GM18909 (cell line): ENCODE data around the gene RGS6.

Experiments
- ATAC-seq: cut with Tn5 transposase; IDR thresholded peaks from one replicate; pipeline ENCODE4 v1.9.1; 2021; ENCODE audit warnings: mild to moderate bottlenecking; ENCODE audit not compliant: unreplicated experiment, poor library complexity

The RGS6 gene

GRCh38 chr14:72128629-72129028 lies 196.4 kb downstream of the RGS6 start:
- ATAC-seq = no peak

DNA sequence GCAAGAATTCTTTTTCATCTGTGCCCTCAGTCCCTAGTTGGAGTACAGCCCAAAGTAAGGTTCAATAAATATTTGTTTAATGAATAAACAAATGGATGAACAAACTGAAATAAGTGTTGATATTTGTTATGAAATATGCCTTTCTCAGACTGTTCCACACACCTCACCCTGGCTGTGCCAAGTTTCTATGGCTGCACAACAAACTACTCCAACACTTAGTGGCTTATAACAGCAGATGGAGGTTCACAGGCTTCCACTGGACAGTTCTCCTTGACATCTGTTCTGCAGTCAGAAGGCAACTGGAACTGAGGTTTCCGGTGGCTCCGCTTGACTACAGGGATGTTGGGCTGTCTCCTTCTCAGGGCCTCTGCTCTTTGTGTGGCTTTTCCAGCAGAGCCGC lies 197.1 kb downstream of the RGS6 start:
- ATAC-seq = no peak

- ATAC-seq = no peak
These were observed 208.9 kb downstream of the RGS6 start for GRCh38 chr14:72141084-72141483.

GRCh38 chr14:72142328-72142727 lies 210.1 kb downstream of the RGS6 start:
- ATAC-seq = no peak

DNA sequence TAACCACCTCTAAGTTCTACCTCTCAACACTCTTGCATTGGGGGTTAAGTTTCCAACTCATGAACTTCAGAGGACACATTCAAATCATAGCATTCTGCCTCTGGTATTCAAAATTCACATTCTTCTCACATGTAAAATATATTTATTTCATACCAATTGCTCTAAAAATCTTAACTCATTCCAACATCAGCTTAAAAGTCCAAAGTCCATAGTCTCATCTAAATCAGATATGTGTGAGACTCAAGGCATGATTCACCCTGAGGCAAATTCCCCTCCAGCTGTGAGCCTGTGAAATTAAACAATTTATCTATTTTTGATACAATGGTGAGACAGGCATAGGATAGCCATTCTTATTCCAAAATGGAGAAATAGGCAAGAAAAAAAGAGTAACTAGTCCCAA lies 214.0 kb downstream of the RGS6 start:
- no peak for ATAC-seq

- no peak for ATAC-seq
These were observed 222.6 kb downstream of the RGS6 start for GRCh38 chr14:72154645-72155378.

- no peak for ATAC-seq
These were observed 223.3 kb downstream of the RGS6 start for GRCh38 chr14:72155379-72155993.

DNA sequence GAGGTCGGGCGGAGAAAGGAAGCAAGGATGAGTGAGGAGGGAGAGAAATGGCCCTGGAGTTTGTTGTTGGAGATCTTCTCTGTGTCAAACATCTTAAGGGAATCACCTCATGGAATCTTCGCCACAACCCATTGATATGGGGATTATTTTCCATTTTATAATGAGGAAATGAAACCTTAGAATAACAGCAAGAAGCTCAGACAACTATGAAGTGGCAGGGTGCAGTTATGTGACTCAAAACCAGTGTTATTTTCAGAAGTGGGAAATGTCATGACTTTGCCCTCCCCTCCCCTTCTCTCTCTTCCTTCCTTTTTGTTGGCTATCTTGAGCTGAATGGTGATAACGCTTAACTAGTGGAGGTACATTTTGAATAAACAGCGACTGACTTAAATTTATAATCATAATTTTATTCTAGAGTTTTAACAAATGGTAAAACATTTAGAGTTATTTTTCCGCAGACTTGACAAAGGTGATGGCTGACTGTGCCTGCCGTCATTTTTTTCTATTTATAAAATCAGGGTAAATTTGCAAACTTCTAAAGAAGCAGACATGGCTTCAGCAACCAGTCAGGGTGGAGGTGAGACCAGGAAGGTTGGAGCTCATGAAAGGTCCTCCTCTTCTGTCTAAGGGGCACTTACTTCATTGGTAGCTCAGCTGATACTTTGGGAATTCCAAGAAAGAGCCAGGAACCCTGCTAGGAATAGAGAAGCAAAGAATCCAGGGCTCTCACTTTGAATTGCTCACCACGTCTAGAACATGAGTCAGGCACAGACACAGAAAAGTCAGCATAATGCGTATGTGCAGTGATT lies 232.4 kb downstream of the RGS6 start:
- no peak for ATAC-seq

- ATAC-seq = no peak
These were observed 233.0 kb downstream of the RGS6 start for GRCh38 chr14:72165229-72165698.

GRCh38 chr14:72169521-72169920 lies 237.3 kb downstream of the RGS6 start:
- no peak for ATAC-seq

GRCh38 chr14:72172049-72172448 lies 239.8 kb downstream of the RGS6 start:
- no peak for ATAC-seq

DNA sequence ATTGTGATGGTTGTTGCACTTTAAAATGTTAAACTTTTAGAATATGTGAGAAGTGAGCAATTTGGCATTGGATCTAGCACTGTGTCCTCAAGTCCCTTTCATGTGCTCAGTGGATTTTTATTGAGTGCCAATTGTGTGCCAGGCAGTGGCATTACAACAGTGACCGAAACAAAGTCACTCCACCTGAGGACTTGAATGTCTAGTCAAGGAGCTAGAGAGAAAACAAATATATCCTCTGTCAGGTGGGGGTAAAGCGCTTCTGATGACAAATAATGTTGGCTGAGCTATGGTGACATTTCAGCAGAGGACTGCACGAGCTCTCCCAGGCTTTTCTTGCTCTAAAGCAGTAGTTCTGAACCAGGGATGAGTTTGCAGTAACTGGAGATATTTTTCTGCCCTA lies 240.4 kb downstream of the RGS6 start:
- no peak for ATAC-seq

GRCh38 chr14:72173038-72173720 lies 240.9 kb downstream of the RGS6 start:
- no peak for ATAC-seq

GRCh38 chr14:72177251-72177650 lies 245.0 kb downstream of the RGS6 start:
- ATAC-seq = no peak

DNA sequence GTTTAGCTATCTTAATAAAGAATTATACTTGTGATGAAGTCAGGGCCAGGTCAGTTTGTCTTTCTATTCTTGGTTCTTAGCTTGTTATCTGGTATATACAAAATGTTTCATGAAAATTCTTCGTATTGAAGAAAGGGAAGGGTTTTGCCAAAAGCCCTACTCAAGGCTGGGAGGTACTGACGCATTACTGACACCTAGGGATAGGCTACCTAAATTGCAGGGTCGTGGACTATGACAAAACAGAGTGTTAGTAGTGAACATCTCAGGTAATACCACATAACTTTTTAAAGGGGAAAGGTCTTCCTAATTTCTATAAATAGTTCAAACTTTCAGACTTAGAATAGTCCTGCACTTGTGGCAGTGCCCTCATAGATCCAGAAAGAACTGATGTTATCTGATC lies 246.3 kb downstream of the RGS6 start:
- no peak for ATAC-seq

- no peak for ATAC-seq
These were observed 250.6 kb downstream of the RGS6 start for GRCh38 chr14:72182708-72183432.

DNA sequence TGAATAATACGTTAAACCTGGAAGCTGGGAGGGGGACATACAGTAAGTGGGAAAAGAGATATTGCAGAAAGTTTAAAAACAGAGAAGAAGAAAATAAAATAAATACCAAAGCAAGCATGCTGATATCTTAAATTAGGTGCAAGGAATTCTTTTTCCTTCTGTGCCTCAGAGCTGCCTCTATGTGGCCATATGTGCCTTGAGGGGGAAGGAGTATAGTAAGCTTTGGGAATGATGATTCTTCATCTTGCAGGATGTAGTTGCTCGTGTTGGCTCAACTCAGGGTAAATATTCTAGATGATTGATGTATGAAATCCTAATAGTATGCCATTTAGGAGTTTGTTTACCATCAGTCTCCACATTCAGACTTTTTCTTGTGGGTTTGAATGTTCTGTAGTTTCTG lies 251.4 kb downstream of the RGS6 start:
- no peak for ATAC-seq

- ATAC-seq = no peak
These were observed 254.3 kb downstream of the RGS6 start for GRCh38 chr14:72186523-72186922.

DNA sequence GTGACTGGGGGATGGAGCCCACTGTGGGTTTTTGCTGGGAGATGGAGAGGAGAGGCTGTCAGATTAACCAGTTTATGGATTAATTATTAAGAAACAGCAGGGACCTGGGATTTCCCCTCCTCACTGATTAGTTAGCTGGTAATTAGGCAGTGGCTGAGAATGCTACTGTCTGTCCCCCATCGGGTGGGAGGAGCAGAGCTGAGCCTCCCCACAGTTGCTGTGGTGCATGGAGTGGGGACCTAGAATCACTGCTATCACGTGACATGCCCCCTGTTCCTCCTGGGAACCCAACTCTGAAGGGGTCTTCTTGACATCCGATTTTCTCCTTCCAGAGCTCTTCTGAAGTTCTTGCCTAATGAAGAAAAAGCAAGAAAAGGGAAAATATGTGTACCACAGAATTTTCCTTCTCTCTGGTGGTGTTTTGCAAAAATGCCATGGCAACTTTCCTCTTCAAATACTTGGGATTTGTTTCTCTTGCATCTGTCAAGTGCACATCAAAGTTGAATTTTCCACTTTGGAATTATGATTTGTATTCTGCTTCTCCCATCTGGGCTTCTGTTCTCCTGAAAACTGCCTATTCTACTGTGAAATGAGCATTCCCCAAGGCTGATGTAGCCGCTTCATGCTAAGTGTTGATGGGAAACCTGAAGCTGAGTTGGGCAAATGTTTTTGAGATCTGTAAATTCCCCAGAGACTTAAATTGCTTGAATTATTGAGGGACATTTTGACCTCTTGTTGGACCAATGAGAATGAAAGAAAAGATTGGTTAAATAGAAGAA lies 264.2 kb downstream of the RGS6 start:
- no peak for ATAC-seq
